Measurements from ENCODE around the gene C1orf198.

The C1orf198 gene

GRCh38 chr1:230891413-230891812 is 23.1 kb upstream of the C1orf198 start:
- DNase-seq = no peak

GRCh38 chr1:230884646-230885045 is 16.3 kb upstream of the C1orf198 start:
- DNase-seq = no peak

GRCh38 chr1:230883967-230884366 is 15.6 kb upstream of the C1orf198 start:
- DNase-seq = no peak

- no peak for DNase-seq
These were observed 11.5 kb upstream of the C1orf198 start for GRCh38 chr1:230879778-230880177.

- DNase-seq = no peak
These were observed 10.3 kb upstream of the C1orf198 start for GRCh38 chr1:230878591-230878990.

- DNase-seq = no peak
These were observed 9.7 kb upstream of the C1orf198 start for GRCh38 chr1:230877924-230878590.

- DNase-seq = no peak
These were observed 9.0 kb upstream of the C1orf198 start for GRCh38 chr1:230877146-230877923.

GRCh38 chr1:230876660-230877059 is 8.3 kb upstream of the C1orf198 start:
- no peak for DNase-seq

GRCh38 chr1:230875370-230875769 is 7.0 kb upstream of the C1orf198 start:
- DNase-seq = no peak

- DNase-seq = no peak
These were observed 2.6 kb upstream of the C1orf198 start for GRCh38 chr1:230870916-230871315.

- no peak for DNase-seq
These were observed 1.2 kb upstream of the C1orf198 start for GRCh38 chr1:230869500-230869899.

GRCh38 chr1:230868736-230869385 is 540 bp upstream of the C1orf198 start:
- DNase-seq = peak; percentile 85

GRCh38 chr1:230867101-230867902 is 1.0 kb downstream of the C1orf198 start:
- DNase-seq = no peak

- DNase-seq = no peak
These were observed 1.9 kb downstream of the C1orf198 start for GRCh38 chr1:230866171-230867070.

- DNase-seq = peak; percentile 23
These were observed 3.1 kb downstream of the C1orf198 start for GRCh38 chr1:230865062-230865817.

GRCh38 chr1:230864441-230864840 is 3.9 kb downstream of the C1orf198 start:
- DNase-seq = peak; percentile 61

GRCh38 chr1:230863449-230863848 is 4.9 kb downstream of the C1orf198 start:
- no peak for DNase-seq

- no peak for DNase-seq
These were observed 6.2 kb downstream of the C1orf198 start for GRCh38 chr1:230861970-230862595.

- no peak for DNase-seq
These were observed 6.8 kb downstream of the C1orf198 start for GRCh38 chr1:230861489-230861888.

- peak; percentile 78 for DNase-seq
These were observed 7.5 kb downstream of the C1orf198 start for GRCh38 chr1:230860617-230861384.
